Left kidney (tissue), 2 donors: ENCODE data around the gene GABBR2. TPM values are rescaled to one million over a fixed set of nuclear protein-coding genes. Genes with fewer than 3 reads are reported as not detected.

Experiments used
- DNase-seq: peaks from one replicate; pipeline ENCODE4 v3.0.0-alpha.2; 2013
- polyA plus RNA-seq: library from polyadenylated mRNA; unstranded; fragments of 120-200 nt; gene quantifications from one replicate; pipeline ENCODE4 v1.2.1, GENCODE V29; 2013; ENCODE audit not compliant: insufficient read length

The GABBR2 gene
- polyA plus RNA-seq, 1 donor, result 6.3 TPM

DNA sequence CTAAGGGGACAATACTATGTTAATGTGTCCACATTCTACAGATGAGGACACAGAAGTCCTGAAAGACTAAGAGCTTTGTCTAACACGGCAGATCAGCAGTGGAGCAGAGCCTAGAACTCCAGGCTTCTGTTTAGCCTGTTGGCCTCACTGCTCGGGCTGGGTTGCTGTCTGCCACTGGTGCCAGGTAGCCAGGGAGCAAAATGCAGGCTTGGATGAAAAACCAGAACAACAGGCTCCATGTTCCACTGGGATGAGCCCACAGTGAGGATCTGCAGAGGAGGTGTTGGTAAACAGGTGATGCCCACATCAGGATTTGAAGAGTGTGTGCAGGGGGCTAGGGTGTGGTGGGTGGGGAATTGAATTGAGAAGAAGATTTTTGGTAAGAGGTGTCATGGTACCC lies 339.3 kb downstream of the GABBR2 start:
- DNase-seq, result no peak

DNA sequence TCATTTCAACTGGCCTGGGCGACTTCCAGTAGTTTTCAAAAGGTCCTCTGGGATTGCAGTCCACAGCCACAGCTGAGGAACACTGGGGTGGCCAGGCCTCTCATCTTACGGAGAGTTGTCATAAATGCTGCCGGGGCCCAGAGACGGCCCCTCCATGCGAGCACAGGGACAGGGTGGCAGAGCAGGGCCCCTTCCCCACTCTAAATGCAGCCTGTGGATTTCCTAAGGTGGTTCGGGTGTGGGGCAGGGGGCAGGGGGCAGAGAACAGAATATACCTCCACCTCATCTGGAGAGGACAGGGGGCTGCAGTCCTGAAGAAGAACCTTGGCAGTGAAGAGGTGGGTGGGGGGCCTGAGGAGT lies 339.7 kb downstream of the GABBR2 start:
- no peak for DNase-seq

DNA sequence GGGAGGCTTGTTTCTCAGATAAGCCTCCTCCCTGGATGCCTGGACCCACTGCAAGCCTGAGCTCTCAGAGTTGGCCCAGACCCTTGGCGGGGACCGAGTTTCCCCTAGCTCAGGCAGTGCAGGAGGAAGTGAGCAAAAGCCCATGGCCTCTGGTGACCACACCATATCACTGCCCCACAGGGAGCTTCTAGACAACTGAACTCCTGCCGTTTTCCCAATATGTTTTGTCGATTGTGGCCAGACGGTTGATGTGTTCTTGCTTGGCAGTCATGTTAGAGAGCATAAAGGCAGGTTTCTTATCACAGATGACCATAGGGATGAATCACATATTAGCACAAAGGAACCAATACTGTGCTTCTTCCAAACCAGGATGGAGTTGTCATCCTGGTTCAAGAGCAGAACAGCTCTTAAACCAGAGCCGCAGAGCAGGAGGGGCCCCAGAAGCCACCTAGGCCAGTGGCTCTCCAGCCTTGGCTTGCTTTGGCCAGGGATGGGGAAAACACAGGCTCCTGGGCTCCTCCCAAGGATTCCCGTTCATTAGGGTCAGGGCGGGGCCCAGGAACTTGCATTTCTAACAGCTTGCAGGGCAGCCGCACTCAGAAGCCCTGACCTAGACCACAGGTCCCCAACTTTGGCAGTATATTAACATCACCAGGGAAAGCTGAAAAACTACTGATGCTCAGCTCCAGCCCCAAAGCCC lies 340.2 kb downstream of the GABBR2 start:
- no peak for DNase-seq

DNA sequence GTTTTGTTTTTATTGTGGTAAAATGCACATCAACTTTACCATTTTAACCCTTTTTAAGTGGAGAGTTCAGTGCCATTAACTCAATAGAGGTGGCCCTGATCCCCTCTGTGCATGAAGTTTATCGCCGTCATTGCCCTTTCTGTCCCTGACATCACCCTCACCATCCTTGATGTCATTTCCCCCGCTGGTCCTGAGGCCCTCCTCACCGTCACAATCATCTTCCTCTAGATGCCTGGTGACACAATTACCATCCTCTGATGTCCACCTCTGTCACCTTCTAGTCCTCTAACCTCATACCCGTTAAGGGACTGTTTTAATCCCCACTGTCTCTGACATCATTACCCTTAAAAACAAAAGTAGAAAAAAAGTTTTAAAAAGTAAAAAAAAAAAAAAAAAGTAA lies 340.8 kb downstream of the GABBR2 start:
- DNase-seq, result no peak

DNA sequence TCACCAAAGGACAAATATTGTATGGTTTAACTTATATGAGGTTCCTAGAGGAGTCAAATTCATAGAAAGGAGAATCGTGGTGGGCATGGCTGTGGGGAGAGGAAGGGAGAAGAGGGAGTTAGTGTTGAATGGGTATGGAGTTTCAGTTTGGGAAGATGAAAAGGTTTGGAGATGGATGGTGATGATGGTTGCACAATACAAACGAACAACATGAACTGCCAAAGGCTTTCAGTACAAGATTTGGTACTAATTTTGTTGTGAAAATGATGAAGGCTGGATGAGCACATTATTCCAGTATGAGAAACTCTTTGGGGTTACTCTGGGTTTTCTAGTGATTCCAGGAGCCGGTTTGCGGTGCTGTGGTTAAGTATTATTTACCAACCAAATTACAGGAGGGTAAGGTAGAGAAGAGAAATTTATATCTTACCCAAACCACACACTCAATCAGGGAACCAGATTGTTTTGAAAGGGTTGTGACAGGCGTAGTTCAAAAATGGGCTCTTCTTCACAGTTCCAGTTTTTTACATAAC lies 341.3 kb downstream of the GABBR2 start:
- no peak for DNase-seq

DNA sequence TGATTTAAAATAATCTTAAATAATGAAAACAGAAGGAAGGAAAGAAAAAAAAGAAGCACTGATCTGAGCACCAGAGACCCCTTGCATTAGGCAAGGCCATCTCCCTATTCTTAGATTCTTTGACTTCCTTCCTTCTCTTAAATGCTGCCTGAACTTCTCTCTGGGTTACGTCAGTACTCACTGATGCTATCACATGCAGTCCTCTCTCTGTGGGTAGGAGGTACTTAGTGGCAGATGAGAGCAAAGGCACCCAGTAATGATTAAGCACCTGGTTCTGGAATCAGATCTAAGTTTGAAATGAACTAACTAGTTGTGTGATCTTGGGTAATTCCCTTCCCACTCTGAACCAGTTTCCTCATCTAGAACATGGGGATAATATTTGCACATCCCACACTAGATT lies 343.0 kb downstream of the GABBR2 start:
- no peak for DNase-seq

DNA sequence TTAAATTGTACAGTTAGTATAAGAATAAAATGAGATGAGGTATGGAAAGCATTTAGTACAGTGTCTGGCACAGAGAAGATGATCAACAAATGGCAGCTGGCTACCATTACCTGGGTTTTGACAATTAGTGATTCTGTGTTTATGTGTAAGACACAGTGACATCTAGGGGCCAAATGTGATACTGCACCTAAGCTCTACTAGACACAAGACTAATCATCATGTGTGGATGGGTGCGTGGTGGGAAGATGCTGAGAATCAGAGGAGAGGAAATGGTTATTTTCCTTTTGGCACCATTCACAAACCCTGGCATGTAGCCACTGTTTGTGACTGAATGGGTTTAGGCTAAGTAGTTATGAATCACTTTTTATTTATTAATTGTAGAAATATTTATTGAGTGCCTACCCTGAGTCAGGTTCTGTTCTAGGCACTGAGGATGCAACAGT lies 343.5 kb downstream of the GABBR2 start:
- DNase-seq, result no peak

DNA sequence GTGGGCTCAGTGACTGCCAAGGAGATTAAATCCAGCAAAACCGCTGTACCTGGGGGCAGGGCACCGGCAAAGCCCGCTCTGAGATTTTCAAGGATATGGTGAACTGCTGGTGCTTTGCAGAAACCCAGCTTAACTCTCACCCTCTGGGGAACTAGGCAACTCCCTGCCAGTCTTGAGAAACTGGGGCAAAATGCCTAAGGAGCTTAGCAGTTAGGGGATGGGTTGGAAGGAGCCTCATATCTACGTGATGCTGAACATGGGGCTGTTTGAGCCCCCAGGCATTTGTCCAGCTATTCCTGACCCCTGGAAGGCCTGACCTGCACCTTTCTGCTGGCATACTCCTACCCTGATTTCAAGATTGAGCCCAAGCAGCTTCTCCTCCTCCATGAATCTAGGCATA lies 344.6 kb downstream of the GABBR2 start:
- DNase-seq, result no peak

DNA sequence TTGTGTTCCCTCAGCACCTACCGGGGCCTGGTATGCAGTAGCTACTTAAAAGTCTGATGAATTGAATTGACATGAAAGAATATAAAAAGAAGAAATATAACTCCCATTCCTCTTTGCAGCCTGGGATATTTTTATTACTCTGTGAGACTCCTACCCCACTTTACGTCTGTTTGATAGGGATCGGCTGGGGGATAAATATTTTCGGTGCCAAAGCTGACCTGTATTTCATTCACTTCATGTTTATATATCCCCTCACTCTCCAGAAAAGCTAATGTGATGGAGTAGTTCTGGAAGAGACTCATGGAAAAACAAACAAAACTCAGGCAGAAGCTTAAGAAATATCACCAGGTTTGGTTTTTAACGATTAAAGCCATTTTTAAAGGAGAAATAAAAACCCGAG lies 345.1 kb downstream of the GABBR2 start:
- DNase-seq, result peak; percentile 77

DNA sequence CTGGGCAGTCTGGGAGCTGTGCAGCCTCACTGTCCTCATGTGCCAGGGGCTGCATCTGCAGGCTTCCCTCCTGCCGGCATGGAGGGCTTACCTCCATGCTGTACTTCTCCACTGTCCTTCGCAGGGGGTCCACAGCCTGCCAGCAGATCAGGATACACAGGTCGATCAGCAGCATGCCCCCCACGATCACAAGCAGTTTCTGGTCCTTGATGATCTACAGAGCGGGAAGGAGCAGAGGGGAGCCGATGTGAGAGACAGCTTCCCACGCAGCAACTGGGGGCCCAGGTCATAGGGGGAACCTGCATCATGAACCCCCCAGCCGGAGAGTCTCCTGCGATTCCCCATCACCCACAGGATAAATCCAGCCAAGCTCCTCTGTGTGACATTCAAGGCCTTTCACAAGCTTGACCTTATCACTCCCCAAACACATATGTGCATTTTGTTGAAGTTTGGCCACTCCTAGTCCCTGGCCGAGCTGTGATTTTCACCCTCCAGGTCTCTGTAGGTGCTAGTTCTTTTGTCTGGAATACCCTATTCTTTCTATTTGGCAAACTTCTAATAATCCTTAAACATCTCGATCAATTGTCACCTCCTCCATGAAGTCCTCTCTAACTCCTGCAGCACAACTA lies 346.0 kb downstream of the GABBR2 start:
- no peak for DNase-seq

DNA sequence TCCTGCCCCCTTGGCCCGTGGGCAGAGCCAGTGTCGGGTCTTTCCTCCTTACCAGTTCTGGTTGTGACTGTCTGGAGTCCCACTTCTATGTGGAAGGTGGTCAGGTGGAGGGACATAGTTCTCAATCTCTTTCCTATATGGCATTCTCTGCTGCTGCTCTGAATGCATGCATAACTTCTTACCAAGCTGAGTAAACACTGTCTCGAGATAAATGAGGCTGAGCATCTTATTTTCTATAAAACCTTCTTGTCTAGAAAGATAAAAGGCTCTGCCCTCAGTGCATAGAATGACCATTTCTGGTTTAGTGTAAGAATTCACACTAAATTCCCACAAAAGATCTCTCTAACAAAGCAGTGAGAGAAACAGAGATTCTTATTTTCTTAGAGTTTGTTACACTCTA lies 347.1 kb downstream of the GABBR2 start:
- DNase-seq, result no peak

DNA sequence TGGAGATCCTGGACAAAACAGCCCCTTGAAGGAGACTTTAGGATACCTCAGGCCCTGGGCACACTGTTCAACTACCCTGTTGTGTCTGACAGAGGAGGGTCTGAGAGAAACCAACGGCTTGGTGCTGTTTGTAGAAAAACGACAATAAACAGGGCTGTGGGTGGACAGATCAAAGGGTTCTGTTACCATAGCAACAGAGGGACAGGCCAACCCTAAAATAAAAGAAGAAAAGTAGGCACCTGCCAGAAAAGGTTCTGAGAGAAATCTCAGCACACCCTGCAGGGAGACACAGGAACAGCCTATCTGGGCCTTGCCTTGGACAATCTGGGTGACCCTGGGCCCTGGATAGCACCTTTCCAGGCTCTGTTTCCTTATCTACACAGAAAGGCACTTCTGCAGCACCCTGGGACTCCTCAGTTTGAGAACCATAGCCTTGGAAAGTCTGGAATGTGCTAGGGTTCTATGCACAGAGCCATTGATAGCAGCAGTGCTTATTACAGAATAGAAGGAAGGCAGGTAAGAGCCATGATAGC lies 348.5 kb downstream of the GABBR2 start:
- DNase-seq, result no peak

DNA sequence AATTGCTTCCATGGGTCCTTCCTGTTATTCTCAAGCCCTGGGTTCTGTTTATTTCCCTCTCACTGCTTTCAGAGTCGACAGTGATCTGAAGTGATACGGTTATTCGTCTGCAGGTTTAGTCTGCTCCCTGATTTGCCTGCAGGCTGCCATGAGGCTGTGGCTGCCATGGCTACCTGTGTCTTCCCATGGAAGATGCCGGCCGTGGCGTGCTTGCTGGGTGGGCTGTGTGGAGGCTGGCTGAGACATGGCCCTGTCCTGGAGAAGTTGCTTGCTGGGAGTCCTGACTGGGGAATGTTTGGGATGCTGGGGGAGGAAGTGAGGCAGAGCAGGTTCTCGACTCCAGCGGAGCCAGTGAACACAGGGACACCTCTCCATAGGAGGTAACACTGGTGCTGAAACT lies 349.2 kb downstream of the GABBR2 start:
- DNase-seq, result no peak

DNA sequence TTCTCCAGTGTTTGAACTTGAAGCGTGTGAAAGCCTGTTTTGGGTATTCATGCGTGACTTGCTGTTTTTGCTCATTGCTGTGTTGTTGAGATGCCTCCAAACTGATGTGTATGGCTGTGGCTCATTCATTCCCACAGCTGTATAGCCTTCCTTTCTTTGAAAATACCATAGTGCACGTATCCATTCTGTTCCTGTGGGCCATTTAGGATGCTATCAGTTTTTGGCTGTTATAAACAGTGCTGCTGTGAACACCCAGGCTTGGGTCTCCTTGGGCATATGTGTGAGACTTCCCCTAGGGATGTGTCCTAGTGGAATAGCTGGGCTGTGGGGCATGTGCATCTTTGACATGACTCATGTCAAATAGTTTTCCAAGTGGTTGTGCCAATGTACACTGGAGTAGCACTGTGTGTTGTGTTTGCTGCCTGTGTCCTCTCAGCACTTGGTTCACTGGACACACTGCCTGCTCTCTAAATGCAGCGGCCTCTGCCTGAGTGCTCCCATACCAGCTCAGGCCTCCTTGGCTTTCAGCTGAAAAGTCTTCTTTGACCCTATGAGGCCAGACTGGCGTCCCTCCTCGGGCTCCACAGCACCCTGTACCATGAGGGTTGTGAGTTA lies 350.7 kb downstream of the GABBR2 start:
- DNase-seq, result no peak

DNA sequence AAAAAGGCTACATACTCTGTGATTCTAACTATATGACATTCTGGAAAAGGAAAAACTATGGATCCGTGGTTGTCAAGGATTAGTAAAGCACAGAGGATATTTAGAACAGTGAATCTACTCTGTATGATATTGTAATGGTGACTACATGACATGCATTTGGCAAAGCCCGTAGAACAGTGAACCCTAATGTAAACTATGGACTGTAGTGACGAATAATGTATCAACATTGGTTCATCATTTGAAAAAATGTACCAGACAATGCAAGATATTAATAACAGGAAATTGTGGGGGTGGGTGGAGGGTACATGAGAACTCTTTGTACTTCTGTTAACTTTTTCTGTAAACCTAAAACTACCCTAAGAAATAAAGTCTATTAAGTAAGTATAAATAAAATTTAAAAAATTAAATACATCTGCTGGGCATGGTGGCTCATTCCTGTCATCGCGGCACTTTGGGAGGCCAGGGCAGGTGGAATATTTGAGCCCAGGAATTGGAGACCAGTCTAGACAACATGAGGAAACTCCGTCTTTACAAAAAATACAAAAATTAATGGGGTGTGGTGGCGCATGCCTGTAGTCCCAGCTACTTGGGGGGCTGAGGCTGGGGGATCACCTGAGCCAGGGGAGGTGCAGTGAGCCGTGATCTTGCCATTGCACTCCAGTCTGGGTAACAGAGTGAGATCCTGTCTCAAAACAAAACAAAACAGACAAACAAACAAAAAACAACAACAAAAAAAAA lies 351.6 kb downstream of the GABBR2 start:
- DNase-seq, result no peak

DNA sequence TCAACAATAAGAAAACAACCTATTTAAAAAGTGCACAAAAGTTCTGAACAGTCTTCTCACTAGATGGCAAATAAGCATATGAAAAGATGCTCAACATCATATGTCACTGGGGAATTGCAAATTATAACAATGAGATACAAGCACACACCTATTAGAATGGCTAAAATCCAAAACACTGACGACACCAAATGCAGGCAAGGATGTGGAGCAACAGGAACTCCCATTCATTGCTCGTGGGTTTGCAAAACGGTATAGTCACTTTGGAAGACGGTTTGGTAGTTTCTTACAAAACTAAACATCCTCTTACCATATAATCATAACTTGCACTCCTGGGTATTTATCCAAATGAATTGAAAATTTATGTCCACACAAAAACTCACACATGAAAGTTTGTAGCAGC lies 352.4 kb downstream of the GABBR2 start:
- DNase-seq, result no peak

DNA sequence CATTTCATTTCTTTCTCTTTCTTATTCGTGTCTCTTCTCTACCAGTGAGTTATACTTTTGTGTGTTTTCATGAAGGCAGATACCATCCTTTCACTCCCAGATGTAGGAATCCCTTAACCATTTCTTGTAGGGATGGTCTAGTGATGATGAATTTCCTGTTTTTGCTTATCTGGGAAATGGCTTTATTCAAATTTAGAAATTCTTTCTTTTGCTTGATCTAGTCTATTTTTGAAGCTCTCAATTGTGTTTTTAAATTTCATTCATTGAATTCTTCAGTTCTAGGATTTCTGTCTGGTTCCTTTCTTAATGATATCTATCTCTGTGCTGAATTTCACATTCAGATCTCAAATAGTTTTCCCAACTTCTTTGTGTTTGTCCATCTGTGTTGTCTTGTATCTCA lies 357.4 kb downstream of the GABBR2 start:
- no peak for DNase-seq

DNA sequence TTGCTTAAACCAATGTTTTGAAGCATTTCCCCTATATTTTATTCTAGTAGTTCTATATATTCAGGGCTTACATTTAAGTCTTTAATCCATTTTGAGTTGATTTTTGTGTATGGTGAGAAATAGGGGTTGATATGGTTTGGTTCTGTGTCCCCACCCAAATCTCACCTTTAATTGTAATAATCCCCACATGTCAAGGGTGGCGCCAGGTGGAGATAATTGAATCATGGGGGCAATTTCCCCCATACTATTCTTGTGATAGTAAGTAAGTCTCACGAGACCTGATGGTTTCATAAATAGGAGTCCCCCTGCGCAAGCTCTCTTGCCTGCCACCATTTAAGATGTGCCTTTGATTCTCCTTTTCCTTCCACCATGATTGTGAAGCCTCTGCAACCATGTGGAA lies 361.1 kb downstream of the GABBR2 start:
- no peak for DNase-seq

DNA sequence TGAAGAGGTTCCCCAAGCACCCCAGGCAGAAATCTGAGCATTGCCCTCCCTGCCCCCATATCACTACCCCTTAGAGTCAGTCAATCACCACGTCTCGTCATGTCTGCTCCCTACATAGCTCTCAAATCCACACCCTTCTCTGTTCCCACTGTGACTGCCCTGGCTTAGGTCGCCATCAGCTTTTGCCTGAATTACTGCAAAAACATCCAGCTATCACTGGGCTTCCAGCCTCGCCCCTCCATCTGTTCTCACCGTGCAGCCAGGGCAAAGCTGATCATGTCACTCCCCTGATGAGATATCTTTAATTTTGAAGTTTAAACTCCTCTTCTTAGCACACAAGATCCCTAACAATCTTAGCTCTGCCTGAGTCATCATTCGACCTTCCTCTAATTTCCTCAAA lies 363.7 kb downstream of the GABBR2 start:
- DNase-seq, result no peak

DNA sequence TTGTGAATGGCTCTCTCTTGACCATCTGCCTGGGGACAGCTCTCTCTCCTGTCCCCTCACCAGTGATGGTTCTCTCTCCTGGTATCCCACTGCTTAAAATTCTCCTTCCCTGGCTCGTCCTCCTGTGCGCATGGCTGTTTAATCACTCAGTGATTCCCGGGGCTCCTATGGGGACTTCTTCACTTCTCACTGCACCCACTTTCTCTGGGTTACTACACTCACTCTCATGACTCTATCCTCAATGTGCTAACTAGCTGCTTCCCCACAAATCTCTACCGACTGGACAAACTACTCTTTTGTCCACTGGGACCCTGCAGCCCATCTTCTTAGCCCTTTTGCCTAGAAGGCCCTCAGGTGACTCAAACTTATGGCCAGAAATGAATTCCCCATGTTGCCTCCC lies 364.2 kb downstream of the GABBR2 start:
- DNase-seq, result no peak

DNA sequence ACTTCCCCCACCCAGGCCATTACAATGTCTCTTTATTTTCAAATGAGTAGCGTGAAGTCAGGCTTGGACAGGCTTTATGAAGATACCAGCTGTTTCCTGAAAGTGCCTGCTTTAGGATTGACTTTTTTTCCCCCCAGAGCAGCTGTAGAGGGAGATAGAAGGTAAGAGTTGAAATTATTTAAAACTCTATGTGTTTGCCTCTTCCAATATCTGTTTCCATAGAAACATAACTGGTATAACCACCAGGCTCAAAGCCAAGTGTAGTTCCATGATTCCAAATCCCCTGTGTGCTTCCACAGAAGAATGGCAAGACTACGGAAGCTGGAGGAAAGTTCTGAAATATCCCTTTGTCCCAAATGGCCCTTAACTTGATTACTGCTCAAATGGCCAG lies 365.9 kb downstream of the GABBR2 start:
- DNase-seq, result no peak

DNA sequence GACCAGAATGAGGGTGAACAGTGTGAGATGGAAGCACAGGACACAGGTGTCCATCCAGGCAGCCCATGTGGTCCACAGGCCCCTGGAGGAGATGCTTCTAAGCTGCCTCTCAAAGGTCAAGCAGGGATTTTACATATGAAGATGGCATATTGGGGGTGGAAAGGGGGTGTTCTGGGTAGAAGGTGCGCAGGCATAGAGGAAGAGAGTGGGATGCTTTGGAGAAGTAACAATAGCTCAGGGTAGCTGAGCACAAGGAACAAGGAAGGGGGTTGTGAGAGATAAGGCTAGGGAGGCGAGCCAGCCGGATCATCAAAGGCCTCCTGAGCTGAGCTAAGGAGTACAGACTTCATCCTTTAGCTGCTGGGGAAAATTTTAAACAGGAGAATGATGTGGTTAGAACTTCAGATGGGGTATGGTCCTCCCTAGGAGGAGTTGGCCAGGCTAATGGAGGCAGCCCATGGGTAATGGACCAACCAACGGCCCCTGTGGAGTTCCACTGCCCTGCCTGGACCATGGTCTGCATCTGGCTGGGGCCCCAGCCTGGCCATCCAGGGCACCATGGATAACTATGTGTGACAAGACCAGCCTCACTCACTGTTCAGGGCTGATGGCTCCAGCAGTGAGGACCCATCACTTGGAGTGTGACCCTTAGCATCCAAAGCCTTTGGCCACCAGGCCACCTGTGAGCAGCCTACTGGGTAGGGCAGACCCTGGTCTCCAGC lies 366.5 kb downstream of the GABBR2 start:
- DNase-seq, result no peak
